ENCODE measurements around the gene BNIP2. TPM values are rescaled to one million over a fixed set of nuclear protein-coding genes. Genes with fewer than 3 reads are reported as not detected.
"Not testable (repeated sequence)": the region's sequence is repeated elsewhere in the genome, so short reads cannot be mapped to it uniquely, and the experiment has no call there.

BNIP2 gene
- total and polyA plus RNA-seq, 2 experiments from 2014 or later: 81.9 to 123 TPM

- Histone ChIP-seq H3K9me3 (ENCODE audit: low read depth) (no peaks in the 10 kb centered on the region), H4K20me1 (ENCODE audit: insufficient read depth) (no peaks in the 10 kb centered on the region), H3F3A (ENCODE audit: insufficient read depth) (no peaks in the 10 kb centered on the region), H3K4me3 (no peak overlapping the region), H3K27ac (no peak overlapping the region), H3K4me1 (ENCODE audit: insufficient read depth) (peaks cover 7% of the 10 kb centered on the region), H3K9ac (no peak overlapping the region), H3K27me3 (replicated peaks; ENCODE audit: insufficient read depth) (0 out of 2 replicates have a peak, but pooled peaks cover 5% of the 10 kb centered on the region), H2AFZ (no peak overlapping the region), H3K9me2 (ENCODE audit: insufficient read depth) (no peaks in the 10 kb centered on the region), H3K4me2 (ENCODE audit: unreplicated experiment) (no peak overlapping the region), H3K79me2 (ENCODE audit: insufficient read depth) (no peaks in the 10 kb centered on the region), H3K36me3 (ENCODE audit: low read depth) (no peaks in the 10 kb centered on the region)
- TF ChIP-seq EZH2phosphoT487 (IDR thresholded peaks at IDR 0.05; ENCODE audit: insufficient read depth, low read depth) (no peak), EZH2 (IDR thresholded peaks at IDR 0.05; ENCODE audit: insufficient read depth, poor library complexity, severe bottlenecking) (no peak)
- in situ Hi-C loops (cut with MboI): no loop called here
- DNase-seq: no peak
Measured at GRCh38 chr15:59702351-59702750, 13.2 kb upstream of the BNIP2 start.

DNA sequence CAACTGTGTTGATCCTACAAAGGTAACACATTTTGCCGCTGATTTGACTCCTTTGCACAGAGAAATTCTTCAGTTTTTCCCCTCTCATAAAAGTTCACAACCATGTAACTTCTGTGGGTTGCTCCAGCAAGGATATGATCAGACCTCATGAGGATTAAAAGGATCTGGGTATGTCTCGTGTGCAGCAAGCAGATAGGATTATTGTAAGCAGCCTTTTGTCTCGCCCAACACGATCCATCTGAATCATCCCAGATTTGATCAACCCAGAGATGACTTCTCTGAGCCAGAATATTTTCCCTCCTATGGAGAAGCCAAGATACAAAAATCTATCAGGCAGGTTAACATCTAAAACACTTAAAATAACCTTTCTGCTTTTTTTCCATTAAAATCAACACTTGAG is 12.8 kb upstream of the BNIP2 start:
- H3K4me1 ChIP-seq (ENCODE audit: insufficient read depth): peaks cover 7% of the 10 kb centered on the region
- no peak for DNase-seq
- TF ChIP-seq EZH2 (IDR thresholded peaks at IDR 0.05; ENCODE audit: insufficient read depth, poor library complexity, severe bottlenecking) (no peak), EZH2phosphoT487 (IDR thresholded peaks at IDR 0.05; ENCODE audit: insufficient read depth, low read depth) (no peak)
- H3K79me2 ChIP-seq (ENCODE audit: insufficient read depth): no peaks in the 10 kb centered on the region
- no peaks in the 10 kb centered on the region for H3K9me3 ChIP-seq (ENCODE audit: low read depth)
- no peak overlapping the region for H2AFZ ChIP-seq
- in situ Hi-C loops (cut with MboI): no loop called here
- 0 out of 2 replicates have a peak, but pooled peaks cover 5% of the 10 kb centered on the region for H3K27me3 ChIP-seq (replicated peaks; ENCODE audit: insufficient read depth)
- no peaks in the 10 kb centered on the region for H3K9me2 ChIP-seq (ENCODE audit: insufficient read depth)
- H3K4me2 ChIP-seq (ENCODE audit: unreplicated experiment): no peak overlapping the region
- no peak overlapping the region for H3K27ac ChIP-seq
- no peak overlapping the region for H3K9ac ChIP-seq
- H3F3A ChIP-seq (ENCODE audit: insufficient read depth): no peaks in the 10 kb centered on the region
- H3K36me3 ChIP-seq (ENCODE audit: low read depth): no peaks in the 10 kb centered on the region
- H4K20me1 ChIP-seq (ENCODE audit: insufficient read depth): no peaks in the 10 kb centered on the region
- H3K4me3 ChIP-seq: no peak overlapping the region
- WGBS, 2 experiments (ENCODE audit: low coverage in 1 of 2, low lambda C conversion rate in 2 of 2, missing lambda C conversion rate in 2 of 2): 73 to 74% methylated on average over 4 of the region's 4 CpGs

DNA sequence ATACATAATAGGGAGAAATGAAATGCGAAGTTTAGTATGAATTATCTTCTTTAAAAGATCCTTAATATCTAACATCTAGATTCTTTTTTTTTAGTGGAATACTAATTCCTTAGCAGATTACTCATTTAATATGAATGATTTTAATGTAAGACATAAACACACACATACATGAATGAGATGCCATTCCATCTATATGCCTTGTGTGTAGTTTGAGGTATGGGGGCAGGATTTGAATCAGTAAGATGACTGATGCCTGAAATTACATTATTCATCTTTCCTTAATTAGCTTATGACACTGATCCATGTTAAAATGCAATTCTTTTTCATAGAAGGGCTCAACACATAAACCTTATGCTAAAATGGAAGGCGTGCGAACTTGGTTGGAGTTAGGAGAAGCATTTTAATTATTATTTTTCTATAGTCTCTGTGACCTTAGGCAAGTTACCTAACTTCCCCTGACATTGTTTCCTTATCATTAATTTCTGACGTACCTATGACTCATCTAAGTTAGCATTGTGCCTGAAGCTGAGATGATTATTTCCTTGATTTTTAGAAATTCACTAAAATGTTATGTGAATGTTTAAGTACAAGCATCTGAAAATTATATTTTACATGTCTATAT is 10.8 kb upstream of the BNIP2 start:
- no peak overlapping the region for H3K9ac ChIP-seq
- H3F3A ChIP-seq (ENCODE audit: insufficient read depth): no peaks in the 10 kb centered on the region
- H3K27ac ChIP-seq: no peak overlapping the region
- H3K4me2 ChIP-seq (ENCODE audit: unreplicated experiment): peak overlapping the region; percentile 29
- peak; percentile 54 for DNase-seq
- H3K4me3 ChIP-seq: no peak overlapping the region
- H3K36me3 ChIP-seq (ENCODE audit: low read depth): no peaks in the 10 kb centered on the region
- H3K9me2 ChIP-seq (ENCODE audit: insufficient read depth): no peaks in the 10 kb centered on the region
- WGBS, 2 experiments (ENCODE audit: low coverage in 1 of 2, low lambda C conversion rate in 2 of 2, missing lambda C conversion rate in 2 of 2): 71 to 73% methylated on average over 4 of the region's 4 CpGs
- H3K4me1 ChIP-seq (ENCODE audit: insufficient read depth): peaks cover 7% of the 10 kb centered on the region
- in situ Hi-C loops (cut with MboI): no loop called here
- no peaks in the 10 kb centered on the region for H3K79me2 ChIP-seq (ENCODE audit: insufficient read depth)
- no peak overlapping the region for H2AFZ ChIP-seq
- TF ChIP-seq EZH2phosphoT487 (IDR thresholded peaks at IDR 0.05; ENCODE audit: insufficient read depth, low read depth): no peak
- no peak for TF ChIP-seq EZH2 (IDR thresholded peaks at IDR 0.05; ENCODE audit: insufficient read depth, poor library complexity, severe bottlenecking)
- H3K27me3 ChIP-seq (replicated peaks; ENCODE audit: insufficient read depth): no peaks in the 10 kb centered on the region
- H4K20me1 ChIP-seq (ENCODE audit: insufficient read depth): no peaks in the 10 kb centered on the region
- no peaks in the 10 kb centered on the region for H3K9me3 ChIP-seq (ENCODE audit: low read depth)

- H3K9ac ChIP-seq; in situ Hi-C loops (cut with MboI): not testable (repeated sequence)
Measured at GRCh38 chr15:59698065-59698464, 8.9 kb upstream of the BNIP2 start.

GRCh38 chr15:59696332-59696731 is 7.2 kb upstream of the BNIP2 start:
- H3K27me3 ChIP-seq (replicated peaks; ENCODE audit: insufficient read depth): no peaks in the 10 kb centered on the region

More at GRCh38 chr15:59698065-59698464, 8.9 kb upstream of the BNIP2 start:
- H3K4me1 ChIP-seq (ENCODE audit: insufficient read depth); H3K27me3 ChIP-seq (replicated peaks; ENCODE audit: insufficient read depth); H3K9me2 ChIP-seq (ENCODE audit: insufficient read depth); H3K36me3 ChIP-seq (ENCODE audit: low read depth); H4K20me1 ChIP-seq (ENCODE audit: insufficient read depth); H3K27ac ChIP-seq; H3K79me2 ChIP-seq (ENCODE audit: insufficient read depth); H3K4me2 ChIP-seq (ENCODE audit: unreplicated experiment); H2AFZ ChIP-seq; H3K4me3 ChIP-seq; DNase-seq; H3F3A ChIP-seq (ENCODE audit: insufficient read depth); H3K9me3 ChIP-seq (ENCODE audit: low read depth): not testable (repeated sequence)
- WGBS, 2 experiments (ENCODE audit: low coverage in 1 of 2, low lambda C conversion rate in 2 of 2, missing lambda C conversion rate in 2 of 2): 83 to 85% methylated on average over 4 of the region's 4 CpGs

More at GRCh38 chr15:59696332-59696731, 7.2 kb upstream of the BNIP2 start:
- WGBS, 2 experiments (ENCODE audit: low coverage in 1 of 2, low lambda C conversion rate in 2 of 2, missing lambda C conversion rate in 2 of 2): 67 to 74% methylated on average over 4 of the region's 4 CpGs
- TF ChIP-seq EZH2 (IDR thresholded peaks at IDR 0.05; ENCODE audit: insufficient read depth, poor library complexity, severe bottlenecking) (no peak), EZH2phosphoT487 (IDR thresholded peaks at IDR 0.05; ENCODE audit: insufficient read depth, low read depth) (no peak)
- in situ Hi-C loops (cut with MboI): no loop called here
- Histone ChIP-seq H3K9me2 (ENCODE audit: insufficient read depth) (no peaks in the 10 kb centered on the region), H3K79me2 (ENCODE audit: insufficient read depth) (no peaks in the 10 kb centered on the region), H3K9me3 (ENCODE audit: low read depth) (no peaks in the 10 kb centered on the region), H3K27ac (no peak overlapping the region), H2AFZ (no peak overlapping the region), H3K4me3 (no peak overlapping the region), H3F3A (ENCODE audit: insufficient read depth) (no peaks in the 10 kb centered on the region), H3K9ac (no peak overlapping the region), H3K36me3 (ENCODE audit: low read depth) (no peaks in the 10 kb centered on the region), H3K4me1 (ENCODE audit: insufficient read depth) (peaks cover 7% of the 10 kb centered on the region), H4K20me1 (ENCODE audit: insufficient read depth) (no peaks in the 10 kb centered on the region), H3K4me2 (ENCODE audit: unreplicated experiment) (no peak overlapping the region)
- no peak for DNase-seq

Measured in GM23248 (cell line).